Esophagus (tissue), 2 donors: Measurements from ENCODE around the gene DAB1. TPM values are rescaled to one million over a fixed set of nuclear protein-coding genes. Genes with fewer than 3 reads are reported as not detected.

ENCODE experiments used
- H3K27ac ChIP-seq, 2 donors: one replicate each; pipeline ENCODE4 v1.5.1; 2013; ENCODE audit warnings: low read depth in 2 of 2, mild to moderate bottlenecking in 2 of 2, inconsistent platforms in 1 of 2, low read length in 1 of 2, moderate library complexity in 1 of 2
- H3K27me3 ChIP-seq, 2 donors: one replicate each; pipeline ENCODE4 v1.6.1; 2013; ENCODE audit warnings: low read length in 2 of 2, control low read depth in 1 of 2, mild to moderate bottlenecking in 1 of 2; ENCODE audit not compliant: insufficient read depth in 2 of 2, control insufficient read depth in 1 of 2
- H3K36me3 ChIP-seq, 2 donors: one replicate each; pipeline ENCODE4 v1.6.1; 2013; ENCODE audit warnings: low read length in 1 of 2; ENCODE audit not compliant: control insufficient read depth in 2 of 2, insufficient read depth in 2 of 2
- H3K4me1 ChIP-seq, 2 donors: one replicate each; pipeline ENCODE4 v1.6.1; 2013; ENCODE audit warnings: low read length in 1 of 2; ENCODE audit not compliant: control insufficient read depth in 2 of 2, insufficient read depth in 2 of 2
- H3K4me3 ChIP-seq, 2 donors: one replicate each; pipeline ENCODE4 v1.5.1; 2013; ENCODE audit warnings: low read length in 2 of 2, mild to moderate bottlenecking in 2 of 2, low read depth in 1 of 2, moderate library complexity in 1 of 2
- H3K9me3 ChIP-seq, 2 donors: one replicate each; pipeline ENCODE4 v1.6.1; 2013; ENCODE audit warnings: mild to moderate bottlenecking in 2 of 2, low read depth in 1 of 2, low read length in 1 of 2, moderate library complexity in 1 of 2; ENCODE audit not compliant: control insufficient read depth in 2 of 2, insufficient read depth in 1 of 2
- WGBS, 2 donors: extraction: QIAGEN DNeasy Blood & Tissue Kit; methylation state at CpG; one replicate each; pipeline ENCODE4 v1.1.7; 2013; 5-methylcytosine and 5-hydroxymethylcytosine counted together
- polyA plus RNA-seq, 2 donors: library from polyadenylated mRNA; stranded (reverse); fragments of 200-250 nt; gene quantifications; one replicate each; pipeline ENCODE4 v1.2.3, GENCODE V29; 2013
- donor health status: healthy with polysubstance abuse.
- donor health status: Bipolar disorder and iron deficiency.

DAB1 gene
- polyA plus RNA-seq, 2 donors = 0.04 TPM; not detected in 1

DNA sequence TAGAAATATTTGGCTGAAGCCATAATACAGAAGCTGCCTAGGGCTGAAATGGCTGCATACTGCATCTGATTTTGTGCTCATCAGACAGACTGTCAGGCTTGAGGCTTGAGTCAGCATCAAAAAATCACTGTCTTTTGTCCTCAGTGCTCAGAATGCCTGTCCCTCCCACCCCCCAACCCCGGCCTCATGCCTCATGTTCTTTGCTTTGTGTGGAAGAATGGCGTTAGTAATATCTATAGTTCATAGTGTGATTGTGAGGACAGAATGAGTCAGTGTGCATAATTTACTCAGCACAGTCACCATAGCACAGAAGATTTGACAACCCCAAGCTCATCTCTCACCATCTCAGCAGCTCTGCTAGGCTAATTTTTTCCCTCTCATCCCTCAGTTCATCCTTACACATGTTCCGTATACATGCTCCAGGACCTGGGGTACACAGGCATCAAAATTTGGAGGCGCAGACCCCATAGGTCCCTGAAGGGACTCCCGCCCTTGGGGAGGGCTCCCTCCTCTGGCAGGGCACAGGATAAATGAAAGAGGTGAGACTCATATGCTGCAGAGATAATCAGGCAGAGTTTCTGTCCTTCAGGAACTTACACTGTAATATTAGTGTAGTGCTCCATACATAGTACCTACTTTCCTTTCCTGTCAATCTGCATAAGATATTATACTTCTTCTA is 299.0 kb downstream of the DAB1 start:
- WGBS, 2 donors = 78 to 81% methylated on average over 5 of the region's 5 CpGs

DNA sequence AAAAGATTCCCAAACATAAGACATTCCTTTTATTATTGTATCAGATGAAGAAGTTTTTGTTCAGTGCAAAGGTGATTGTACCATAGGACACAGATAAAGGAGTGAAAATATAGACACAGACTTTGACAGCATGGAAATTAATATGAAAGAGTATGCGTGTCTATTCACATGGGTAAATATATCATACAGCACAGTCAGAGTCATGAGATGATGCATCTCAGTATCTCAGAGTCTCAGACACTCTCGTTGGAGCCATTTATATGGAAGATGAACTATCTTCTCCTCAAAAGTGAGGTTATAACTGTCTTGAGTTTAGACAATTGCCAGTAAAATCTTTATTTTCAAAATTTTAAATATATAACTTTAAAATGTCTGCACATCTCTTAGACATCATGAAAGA is 299.7 kb downstream of the DAB1 start:
- H3K27ac ChIP-seq = no peak overlapping the region
- H3K9me3 ChIP-seq = no peaks in the 10 kb centered on the region
- 75 to 81% methylated on average over 2 of the region's 2 CpGs for WGBS, 2 donors
- no peaks in the 10 kb centered on the region for H3K4me1 ChIP-seq
- no peaks in the 10 kb centered on the region for H3K36me3 ChIP-seq
- no peaks in the 10 kb centered on the region for H3K27me3 ChIP-seq
- no peak overlapping the region for H3K4me3 ChIP-seq

More for the DNA sequence above, 299.0 kb downstream of the DAB1 start:
- H3K27ac ChIP-seq = no peak overlapping the region
- no peaks in the 10 kb centered on the region for H3K9me3 ChIP-seq
- no peaks in the 10 kb centered on the region for H3K4me1 ChIP-seq
- H3K36me3 ChIP-seq = no peaks in the 10 kb centered on the region
- no peaks in the 10 kb centered on the region for H3K27me3 ChIP-seq
- H3K4me3 ChIP-seq = no peak overlapping the region

DNA sequence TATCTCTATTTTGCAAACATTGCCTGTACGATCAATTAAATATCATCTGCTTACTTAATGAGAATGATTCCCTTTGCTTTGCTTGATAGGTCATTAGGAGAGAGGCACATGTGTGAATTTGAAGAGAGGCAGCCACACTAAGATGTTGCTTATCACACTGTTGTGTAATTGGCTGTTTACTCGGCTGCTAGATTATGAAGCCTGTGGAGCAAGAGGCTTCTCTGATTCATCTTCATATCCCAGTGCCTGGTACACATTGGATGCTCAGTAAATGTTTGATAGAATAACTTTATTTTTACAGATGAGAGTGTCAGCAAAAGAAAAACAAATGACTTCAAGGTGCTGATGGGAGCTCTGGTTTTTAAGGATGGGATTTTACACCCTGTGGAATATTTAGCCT is 301.8 kb downstream of the DAB1 start:
- Histone ChIP-seq H3K36me3 (no peaks in the 10 kb centered on the region), H3K27ac (no peak overlapping the region), H3K4me3 (no peak overlapping the region), H3K4me1 (no peaks in the 10 kb centered on the region), H3K27me3 (no peaks in the 10 kb centered on the region), H3K9me3 (no peaks in the 10 kb centered on the region)
- WGBS, 2 donors = 87 to 89% methylated on average over 2 of the region's 2 CpGs

DNA sequence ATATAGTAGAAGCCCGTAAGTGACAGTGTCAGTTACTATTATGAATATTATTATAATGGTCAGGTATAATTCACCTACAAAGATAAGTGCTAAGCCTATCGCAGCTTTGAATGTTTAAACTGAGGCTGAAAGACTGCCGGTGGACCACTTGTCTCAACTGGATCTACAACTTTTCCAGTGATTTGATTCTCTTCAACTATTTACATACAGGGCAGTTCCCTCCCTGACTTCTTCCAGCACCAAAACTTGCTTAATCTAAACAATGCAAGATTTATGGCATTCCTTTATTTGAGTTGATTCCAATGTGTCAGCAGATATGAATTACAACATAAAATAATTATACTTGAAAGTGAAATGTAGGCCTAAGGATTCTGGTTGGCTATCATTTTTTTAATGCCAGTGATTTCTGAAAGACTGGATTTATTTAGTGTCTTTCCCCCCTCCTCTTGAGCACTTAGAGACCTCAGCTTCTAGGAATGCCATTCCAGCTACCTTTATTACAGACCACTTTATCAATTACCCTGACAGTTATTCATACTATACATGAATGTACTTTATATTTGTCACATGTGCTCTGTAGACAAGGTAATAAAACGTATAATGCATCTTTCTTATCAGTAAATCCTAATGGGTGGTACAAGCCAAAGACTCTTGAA is 304.8 kb downstream of the DAB1 start:
- Histone ChIP-seq H3K27me3 (no peaks in the 10 kb centered on the region), H3K27ac (no peak overlapping the region), H3K9me3 (no peaks in the 10 kb centered on the region), H3K4me3 (no peak overlapping the region), H3K36me3 (no peaks in the 10 kb centered on the region), H3K4me1 (no peaks in the 10 kb centered on the region)
- WGBS, 2 donors = 22 to 33% methylated on average over 4 of the region's 4 CpGs

DNA sequence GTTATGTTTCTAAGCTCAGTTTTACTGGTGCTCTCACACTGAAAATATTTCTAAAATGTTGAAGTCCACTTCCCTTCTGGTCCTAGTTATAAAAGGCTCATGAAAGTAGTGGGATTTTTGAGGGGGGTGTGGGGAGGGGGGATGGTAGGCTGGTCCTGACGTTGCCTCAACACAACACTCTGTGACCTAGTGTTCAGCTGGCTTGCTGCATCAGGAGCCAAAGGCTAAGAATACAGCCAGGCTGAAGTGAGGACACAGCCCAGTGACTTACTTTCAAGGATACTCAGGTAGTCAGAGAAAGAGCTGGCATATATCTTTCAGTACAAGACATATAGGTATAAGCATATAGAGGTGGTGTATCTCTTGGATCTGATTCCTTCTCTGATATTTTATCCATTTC is 306.1 kb downstream of the DAB1 start:
- H3K27ac ChIP-seq = no peak overlapping the region
- no peak overlapping the region for H3K4me3 ChIP-seq
- H3K36me3 ChIP-seq = no peaks in the 10 kb centered on the region
- no peaks in the 10 kb centered on the region for H3K9me3 ChIP-seq
- H3K4me1 ChIP-seq = no peaks in the 10 kb centered on the region
- WGBS, 2 donors = 68 to 71% methylated on average over 1 of the region's 1 CpG
- H3K27me3 ChIP-seq = no peaks in the 10 kb centered on the region

DNA sequence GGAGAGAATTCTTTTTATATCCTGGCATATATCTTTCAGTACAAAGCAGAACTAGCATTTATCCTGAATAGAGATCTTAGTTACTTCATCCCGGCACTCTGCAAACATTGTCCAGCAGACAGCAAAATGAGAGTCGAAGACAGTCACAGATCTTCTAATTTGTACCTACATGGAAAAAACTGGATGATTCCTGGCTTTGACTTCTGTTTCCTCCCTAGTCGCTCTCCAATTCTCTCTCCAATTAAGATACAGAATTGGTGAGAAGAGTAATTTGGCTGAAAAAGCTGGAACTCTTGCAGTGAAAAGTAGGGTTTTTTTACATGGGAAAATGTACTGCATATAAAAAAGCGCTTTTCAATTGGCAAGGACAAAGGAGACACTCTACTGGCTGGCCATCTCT is 307.0 kb downstream of the DAB1 start:
- WGBS, 2 donors = 79 to 86% methylated on average over 4 of the region's 4 CpGs
- Histone ChIP-seq H3K27ac (no peak overlapping the region), H3K4me3 (no peak overlapping the region), H3K9me3 (no peaks in the 10 kb centered on the region), H3K36me3 (no peaks in the 10 kb centered on the region), H3K27me3 (no peaks in the 10 kb centered on the region), H3K4me1 (no peaks in the 10 kb centered on the region)

DNA sequence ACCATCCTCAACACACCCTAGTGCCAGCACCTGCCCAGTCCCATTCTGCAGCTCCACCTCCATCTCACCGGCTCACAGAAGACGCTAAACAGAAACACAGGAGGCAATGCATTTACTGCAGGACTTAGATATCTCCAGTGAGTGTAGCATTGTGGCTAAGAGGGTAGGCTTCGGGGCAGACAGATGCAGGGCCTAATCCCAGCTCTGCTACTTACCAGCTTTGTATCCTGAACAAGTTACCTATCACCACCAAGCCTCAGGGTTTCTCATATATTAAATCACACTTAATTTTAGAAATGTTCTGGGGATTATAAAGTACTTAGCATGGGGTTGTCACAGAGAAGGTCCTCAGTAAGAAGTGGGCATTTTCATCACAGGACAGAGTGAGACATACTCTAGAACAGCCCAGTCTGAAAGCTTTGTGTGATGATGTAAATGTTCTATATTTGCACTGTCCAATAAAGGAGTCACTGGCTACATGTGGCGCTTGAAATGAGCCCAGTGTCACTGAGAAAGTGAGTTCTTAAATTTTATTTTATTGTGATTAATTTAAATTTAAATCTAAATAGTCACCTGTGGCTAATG is 308.7 kb downstream of the DAB1 start:
- no peaks in the 10 kb centered on the region for H3K4me1 ChIP-seq
- 94 to 95% methylated on average over 4 of the region's 4 CpGs for WGBS, 2 donors
- H3K4me3 ChIP-seq = no peak overlapping the region
- no peaks in the 10 kb centered on the region for H3K9me3 ChIP-seq
- no peaks in the 10 kb centered on the region for H3K36me3 ChIP-seq
- no peaks in the 10 kb centered on the region for H3K27me3 ChIP-seq
- no peak overlapping the region for H3K27ac ChIP-seq

DNA sequence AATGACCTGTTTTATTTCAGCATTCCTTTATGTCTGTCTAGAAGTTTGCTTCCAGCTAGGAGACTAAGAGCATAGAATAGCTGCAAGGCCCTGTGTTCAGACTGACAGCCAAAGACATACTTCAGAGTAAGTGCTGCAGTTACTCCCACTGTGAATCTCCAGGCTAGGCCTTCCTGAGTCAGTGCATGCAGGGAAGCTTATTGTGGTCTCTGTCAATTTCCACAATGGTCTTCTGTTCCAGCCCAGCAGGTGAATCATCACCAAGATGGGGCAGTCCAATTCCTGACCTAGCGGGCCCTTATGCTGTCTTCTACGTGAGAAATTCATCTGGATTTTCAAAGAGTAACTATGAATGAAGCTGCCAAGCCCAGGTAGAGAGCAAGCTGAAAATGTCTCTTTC is 311.7 kb downstream of the DAB1 start:
- H3K27me3 ChIP-seq = no peaks in the 10 kb centered on the region
- no peak overlapping the region for H3K4me3 ChIP-seq
- no peaks in the 10 kb centered on the region for H3K4me1 ChIP-seq
- no peaks in the 10 kb centered on the region for H3K9me3 ChIP-seq
- no peak overlapping the region for H3K27ac ChIP-seq
- H3K36me3 ChIP-seq = no peaks in the 10 kb centered on the region
- 56 to 59% methylated on average over 2 of the region's 2 CpGs for WGBS, 2 donors

DNA sequence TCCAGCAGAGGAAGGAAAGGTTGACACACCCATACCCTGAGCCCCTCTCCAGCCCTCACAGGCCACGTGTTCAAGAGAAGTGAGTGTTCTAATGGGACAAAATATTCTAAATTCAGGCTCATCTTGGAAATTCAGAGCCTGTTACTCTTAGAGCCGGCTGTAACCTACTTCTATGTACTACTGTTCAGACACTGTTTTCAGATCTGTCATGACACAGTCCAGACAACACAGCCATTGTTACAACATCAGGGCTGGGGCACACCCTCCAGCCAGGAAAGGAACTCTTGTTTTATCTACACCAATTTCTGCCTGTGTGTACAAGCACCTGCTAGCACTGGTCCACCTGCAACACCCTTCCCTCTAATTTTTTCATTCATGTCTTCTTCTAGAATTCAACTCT is 312.7 kb downstream of the DAB1 start:
- 75 to 85% methylated on average over 2 of the region's 2 CpGs for WGBS, 2 donors
- Histone ChIP-seq H3K4me1 (no peaks in the 10 kb centered on the region), H3K4me3 (no peak overlapping the region), H3K9me3 (no peaks in the 10 kb centered on the region), H3K27ac (no peak overlapping the region), H3K36me3 (no peaks in the 10 kb centered on the region), H3K27me3 (no peaks in the 10 kb centered on the region)

DNA sequence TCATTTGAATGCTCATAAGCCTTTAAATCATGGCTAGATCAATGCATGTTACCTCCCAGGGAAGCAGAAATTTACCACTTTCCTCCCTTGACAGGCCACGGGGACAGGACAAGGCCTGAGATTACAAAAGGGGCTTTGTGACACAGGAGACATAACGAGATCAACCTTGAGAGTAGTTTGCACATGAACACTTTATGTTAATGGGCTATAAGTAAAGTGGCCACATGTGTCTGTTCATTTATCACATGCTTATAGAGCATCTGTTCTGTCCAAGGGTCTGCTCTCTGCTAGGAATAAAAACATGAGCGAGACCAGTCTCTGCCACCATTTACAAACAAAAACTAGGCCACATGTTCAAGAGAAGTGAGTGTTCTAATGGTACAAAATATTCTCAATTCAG is 314.0 kb downstream of the DAB1 start:
- Histone ChIP-seq H3K36me3 (no peaks in the 10 kb centered on the region), H3K27me3 (no peaks in the 10 kb centered on the region), H3K27ac (no peak overlapping the region), H3K4me1 (no peaks in the 10 kb centered on the region), H3K9me3 (no peaks in the 10 kb centered on the region), H3K4me3 (no peak overlapping the region)
- 72 to 80% methylated on average over 3 of the region's 3 CpGs for WGBS, 2 donors
